T-helper 1 cell treated with Interleukin-12 subunit alpha and Interleukin-12 subunit beta and Interleukin-4 antibody, amounts not matched to agents 30 μg/mL and 1 μg/mL, for 36 hours (primary cell): ENCODE measurements around the gene GRIP2.

ENCODE experiments used
- H3K27ac Mint-ChIP-seq: one replicate; pipeline ENCODE4 v1.8.0; 2021; ENCODE audit warnings: mild to moderate bottlenecking, mixed read lengths
- H3K27me3 Mint-ChIP-seq: one replicate; pipeline ENCODE4 v1.8.0; 2021; ENCODE audit warnings: low read depth, mixed read lengths
- H3K36me3 Mint-ChIP-seq: one replicate; pipeline ENCODE4 v1.8.0; 2021; ENCODE audit warnings: low read depth, mixed read lengths
- H3K4me1 Mint-ChIP-seq: one replicate; pipeline ENCODE4 v1.8.0; 2021; ENCODE audit warnings: low read depth, mixed read lengths
- H3K4me3 Mint-ChIP-seq: one replicate; pipeline ENCODE4 v1.8.0; 2021; ENCODE audit warnings: mild to moderate bottlenecking, moderate library complexity, mixed read lengths
- H3K9me3 Mint-ChIP-seq: one replicate; pipeline ENCODE4 v1.8.0; 2021; ENCODE audit warnings: mixed read lengths

The GRIP2 gene

DNA sequence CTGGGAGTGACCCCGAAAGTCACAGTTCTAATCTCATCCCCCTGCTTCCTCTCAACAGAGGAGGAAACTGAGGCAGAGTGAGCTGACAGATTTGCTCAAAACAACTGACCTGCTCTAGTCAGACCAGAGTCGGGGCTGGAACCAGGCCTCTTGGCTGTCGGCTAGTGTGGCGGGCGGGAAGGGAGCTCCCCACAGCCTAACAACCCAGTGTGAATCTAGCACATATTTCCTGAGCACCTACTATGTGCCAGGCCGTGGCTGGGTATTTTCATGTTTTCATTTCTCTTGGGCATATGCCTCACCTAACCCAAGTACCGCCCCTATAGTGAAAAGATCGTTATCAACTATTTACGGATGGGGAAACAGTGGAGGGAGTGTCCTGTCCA lies 27.2 kb downstream of the GRIP2 start:
- Mint-ChIP-seq H3K27me3 (no peaks in the 10 kb centered on the region), H3K27ac (no peak overlapping the region), H3K9me3 (no peaks in the 10 kb centered on the region)

DNA sequence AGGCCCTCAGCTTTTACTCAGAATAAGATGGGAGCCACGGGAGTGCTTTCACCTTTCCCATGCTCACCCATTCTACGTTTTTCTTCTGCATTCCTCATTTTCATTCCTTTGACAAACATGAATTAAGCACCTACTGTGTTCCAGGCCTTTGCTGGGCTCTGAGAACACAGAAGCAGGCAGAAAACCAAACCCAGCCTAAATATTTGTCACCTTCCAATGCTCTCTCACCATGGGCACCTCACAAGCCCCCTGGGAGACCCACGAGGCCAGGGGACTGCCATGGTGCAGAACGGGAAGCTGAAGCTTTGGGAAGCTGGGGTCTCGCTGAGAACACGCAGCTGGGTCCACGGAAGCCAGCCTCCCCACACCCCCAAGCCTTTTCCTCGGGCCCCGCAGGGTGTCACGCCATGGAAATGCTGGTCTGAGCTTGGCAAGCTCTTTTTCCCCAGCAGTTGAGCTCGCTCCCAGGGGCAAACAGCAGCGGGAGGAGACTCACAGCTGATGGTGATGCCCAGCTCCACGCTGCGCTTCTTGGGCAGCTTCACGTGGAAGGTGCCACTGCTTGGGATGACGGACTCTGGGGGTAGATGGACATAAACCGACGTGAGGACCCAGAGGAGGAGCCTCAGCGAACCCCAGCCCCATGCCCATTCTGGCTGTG lies 27.7 kb downstream of the GRIP2 start:
- H3K27me3 Mint-ChIP-seq: no peaks in the 10 kb centered on the region
- no peak overlapping the region for H3K27ac Mint-ChIP-seq
- H3K4me1 Mint-ChIP-seq: no peaks in the 10 kb centered on the region
- no peak overlapping the region for H3K4me3 Mint-ChIP-seq
- no peaks in the 10 kb centered on the region for H3K36me3 Mint-ChIP-seq
- H3K9me3 Mint-ChIP-seq: no peaks in the 10 kb centered on the region

More for the DNA sequence above, 27.2 kb downstream of the GRIP2 start:
- no peaks in the 10 kb centered on the region for H3K4me1 Mint-ChIP-seq
- H3K36me3 Mint-ChIP-seq: no peaks in the 10 kb centered on the region
- H3K4me3 Mint-ChIP-seq: no peak overlapping the region

DNA sequence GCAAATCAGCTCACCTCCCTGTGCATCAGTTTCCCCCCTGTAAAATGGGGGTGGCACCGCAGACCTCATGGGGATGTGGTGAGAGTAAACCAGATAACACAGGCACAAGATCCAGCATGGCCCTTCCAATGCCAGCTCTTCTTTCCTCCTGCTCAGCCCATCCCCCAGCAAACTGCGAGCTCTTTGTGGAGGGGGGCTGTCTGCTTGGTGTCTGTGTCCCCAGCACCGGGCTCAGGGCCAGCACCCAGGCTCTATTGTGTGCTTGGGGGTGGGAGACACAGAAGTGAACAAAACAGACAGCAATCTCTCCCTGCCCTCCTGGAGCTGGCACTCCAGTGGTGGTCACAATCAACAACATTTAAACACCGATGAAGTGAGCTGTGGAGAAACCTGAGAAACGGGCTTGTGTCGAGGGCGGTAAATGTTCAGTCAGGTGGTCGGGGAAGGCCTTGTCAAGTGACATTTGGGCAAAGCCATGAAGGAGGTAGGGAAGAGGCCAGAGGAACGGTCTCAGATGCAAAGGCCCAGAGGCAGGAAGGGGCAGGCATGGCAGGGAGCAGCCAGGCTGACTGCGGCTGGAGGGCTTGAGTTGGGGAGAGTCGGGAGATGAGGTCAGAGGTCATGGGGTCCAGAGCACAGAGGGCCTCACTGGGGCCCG lies 28.4 kb downstream of the GRIP2 start:
- Mint-ChIP-seq H3K4me3 (no peak overlapping the region), H3K36me3 (no peaks in the 10 kb centered on the region)

DNA sequence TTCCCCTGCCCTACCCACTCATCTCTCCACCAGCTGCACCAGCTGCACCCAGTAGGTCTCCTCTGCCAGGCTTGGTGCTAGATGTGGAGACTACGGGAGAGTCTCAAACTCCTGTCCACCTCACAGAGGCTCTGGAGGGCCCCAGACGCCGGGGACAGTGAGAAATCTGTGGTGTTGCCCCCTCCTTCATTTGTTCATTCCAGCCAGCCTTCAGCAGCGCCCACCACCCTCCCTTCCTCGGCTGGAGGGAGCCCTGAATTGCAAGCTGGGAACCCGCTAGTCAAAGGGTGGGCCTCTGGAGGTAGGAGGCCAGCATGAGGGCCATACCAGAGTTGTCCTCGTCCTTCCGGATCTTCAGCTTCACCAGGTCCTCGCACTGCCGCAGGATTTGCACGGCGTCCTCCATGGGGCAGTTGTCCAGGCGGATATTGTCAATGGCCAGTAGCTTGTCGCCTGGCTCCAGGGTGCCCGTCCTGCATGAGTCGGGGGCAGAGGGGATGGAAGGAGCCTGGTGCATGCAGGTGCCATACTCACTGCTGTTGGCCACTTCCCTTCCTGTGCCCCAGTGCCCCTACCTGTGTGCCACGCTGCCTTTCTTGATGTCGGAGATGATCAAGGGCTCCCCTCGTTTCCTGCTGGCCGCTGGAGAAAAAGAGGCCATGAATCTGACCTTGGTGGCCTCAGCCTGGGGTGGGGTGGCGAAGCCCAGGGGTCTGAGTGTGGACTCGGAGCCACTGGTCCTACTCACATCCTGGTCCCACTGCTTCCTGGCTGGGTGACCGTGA lies 29.1 kb downstream of the GRIP2 start:
- Mint-ChIP-seq H3K4me3 (no peak overlapping the region), H3K27me3 (no peaks in the 10 kb centered on the region), H3K36me3 (no peaks in the 10 kb centered on the region), H3K27ac (no peak overlapping the region), H3K9me3 (no peaks in the 10 kb centered on the region), H3K4me1 (no peaks in the 10 kb centered on the region)

More for the DNA sequence above, 28.4 kb downstream of the GRIP2 start:
- Mint-ChIP-seq H3K27me3 (no peaks in the 10 kb centered on the region), H3K27ac (no peak overlapping the region), H3K4me1 (no peaks in the 10 kb centered on the region), H3K9me3 (no peaks in the 10 kb centered on the region)

DNA sequence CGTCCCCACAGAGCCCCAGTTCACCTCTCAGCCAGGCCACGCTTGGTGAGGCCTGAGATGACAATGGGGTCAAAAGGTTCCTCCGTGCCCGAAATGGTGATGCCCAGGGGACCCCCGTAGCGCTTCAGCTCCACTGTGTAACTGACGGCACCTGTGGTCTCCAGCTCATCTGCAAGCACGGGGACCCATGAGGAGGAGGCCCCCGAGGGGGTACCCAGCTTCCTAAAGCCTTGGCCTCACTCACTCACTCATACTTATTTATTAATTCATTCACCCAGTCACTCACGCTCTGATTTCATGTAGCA lies 30.4 kb downstream of the GRIP2 start:
- Mint-ChIP-seq H3K9me3 (no peaks in the 10 kb centered on the region), H3K36me3 (no peaks in the 10 kb centered on the region), H3K4me3 (no peak overlapping the region)

DNA sequence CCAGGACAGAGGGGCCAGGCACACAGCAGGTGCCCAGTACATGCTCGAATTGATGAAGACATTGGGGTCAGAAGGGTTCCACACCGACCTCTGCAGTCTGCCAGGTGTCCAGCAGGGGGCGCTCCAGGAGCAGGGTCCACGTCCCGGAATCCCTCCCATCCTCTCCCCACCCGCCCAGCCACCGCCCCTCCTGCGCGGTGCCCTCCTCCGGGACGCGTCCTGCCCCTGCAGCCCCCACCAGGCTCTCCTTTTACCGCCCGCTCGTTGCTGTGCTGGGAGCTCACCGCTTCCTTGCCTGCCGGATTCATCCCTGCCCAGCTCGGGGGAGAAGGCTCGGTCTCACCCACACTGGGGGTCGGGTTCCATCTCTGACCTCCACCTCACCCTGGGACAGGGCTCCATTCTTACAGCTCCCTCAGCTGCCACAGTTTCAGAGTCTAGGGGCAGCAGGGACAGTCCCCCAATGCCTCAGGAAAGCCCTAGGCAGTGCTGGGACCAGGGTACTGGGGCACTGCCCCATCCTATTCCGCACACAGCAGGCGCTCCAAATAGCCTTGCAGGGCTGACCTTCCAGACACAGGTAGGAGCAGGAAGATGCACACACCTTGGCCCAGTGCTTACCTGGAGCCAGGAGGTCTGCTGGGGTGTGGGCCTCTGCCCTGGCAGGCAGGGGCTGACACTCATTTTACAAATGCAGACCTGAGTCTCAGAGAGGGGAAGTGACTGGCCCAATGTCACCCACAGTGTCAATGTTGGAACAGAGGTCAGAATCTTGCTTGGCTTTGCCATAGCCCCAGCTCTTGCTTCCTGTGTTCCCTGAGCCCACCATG lies 31.0 kb downstream of the GRIP2 start:
- no peaks in the 10 kb centered on the region for H3K36me3 Mint-ChIP-seq
- H3K27ac Mint-ChIP-seq: no peak overlapping the region
- no peaks in the 10 kb centered on the region for H3K9me3 Mint-ChIP-seq
- no peak overlapping the region for H3K4me3 Mint-ChIP-seq
- no peaks in the 10 kb centered on the region for H3K4me1 Mint-ChIP-seq
- H3K27me3 Mint-ChIP-seq: no peaks in the 10 kb centered on the region

More for the DNA sequence above, 30.4 kb downstream of the GRIP2 start:
- Mint-ChIP-seq H3K4me1 (no peaks in the 10 kb centered on the region), H3K27ac (no peak overlapping the region), H3K27me3 (no peaks in the 10 kb centered on the region)

DNA sequence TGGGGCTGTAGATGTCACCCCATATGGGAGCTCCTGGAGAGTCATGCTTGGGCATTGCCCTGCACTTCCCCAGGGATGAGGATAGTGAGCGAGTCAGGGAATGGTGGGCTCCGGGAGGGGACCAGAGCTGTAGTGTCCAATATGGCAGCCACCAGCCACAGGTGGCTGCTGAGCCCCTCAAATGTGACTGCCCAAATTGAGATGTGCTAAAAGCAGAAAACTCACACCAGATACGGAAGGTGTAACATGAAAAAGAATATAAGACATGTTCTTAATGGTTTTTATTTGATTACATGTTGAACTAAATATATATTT lies 31.7 kb downstream of the GRIP2 start:
- Mint-ChIP-seq H3K9me3 (no peaks in the 10 kb centered on the region), H3K4me1 (no peaks in the 10 kb centered on the region), H3K27me3 (no peaks in the 10 kb centered on the region), H3K4me3 (no peak overlapping the region), H3K27ac (no peak overlapping the region), H3K36me3 (no peaks in the 10 kb centered on the region)

DNA sequence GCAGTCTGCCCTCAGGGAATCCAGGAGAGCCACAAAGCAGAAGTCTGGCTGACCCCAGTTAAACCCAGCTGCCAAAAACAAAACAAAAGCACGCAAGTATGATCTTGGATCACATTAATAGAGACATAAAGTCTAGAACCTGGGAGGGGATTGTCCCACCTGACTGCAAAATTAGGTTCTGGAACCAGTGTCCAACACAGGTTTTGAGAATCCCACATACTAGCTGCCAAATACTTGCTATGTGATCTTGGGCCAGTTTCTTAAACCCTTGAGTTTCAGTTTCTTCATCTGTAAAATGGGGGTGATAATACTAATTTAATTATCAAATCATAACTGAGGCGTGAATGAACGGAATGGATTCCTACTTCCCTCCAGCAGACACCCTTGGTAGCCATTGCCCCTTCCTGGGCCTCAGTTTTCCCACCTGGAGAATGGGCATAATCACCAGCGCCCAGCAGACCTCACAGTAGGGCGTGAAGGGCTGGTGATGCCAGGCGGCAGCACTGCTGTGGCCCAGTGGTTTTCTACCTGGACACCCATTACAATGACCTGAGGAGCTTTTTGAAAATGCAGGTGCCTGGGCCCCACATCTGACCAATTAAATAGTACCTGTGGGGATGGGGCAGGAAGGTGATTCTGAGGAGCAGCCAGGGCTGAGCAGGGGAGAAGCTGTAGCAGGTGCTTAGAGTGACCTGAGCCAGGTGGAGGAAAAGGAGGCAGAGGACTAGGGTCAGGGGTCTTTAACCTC lies 32.2 kb downstream of the GRIP2 start:
- H3K9me3 Mint-ChIP-seq: peaks cover 5% of the 10 kb centered on the region
- no peak overlapping the region for H3K4me3 Mint-ChIP-seq
- no peaks in the 10 kb centered on the region for H3K27me3 Mint-ChIP-seq
- H3K4me1 Mint-ChIP-seq: no peaks in the 10 kb centered on the region
- H3K36me3 Mint-ChIP-seq: no peaks in the 10 kb centered on the region
- no peak overlapping the region for H3K27ac Mint-ChIP-seq

DNA sequence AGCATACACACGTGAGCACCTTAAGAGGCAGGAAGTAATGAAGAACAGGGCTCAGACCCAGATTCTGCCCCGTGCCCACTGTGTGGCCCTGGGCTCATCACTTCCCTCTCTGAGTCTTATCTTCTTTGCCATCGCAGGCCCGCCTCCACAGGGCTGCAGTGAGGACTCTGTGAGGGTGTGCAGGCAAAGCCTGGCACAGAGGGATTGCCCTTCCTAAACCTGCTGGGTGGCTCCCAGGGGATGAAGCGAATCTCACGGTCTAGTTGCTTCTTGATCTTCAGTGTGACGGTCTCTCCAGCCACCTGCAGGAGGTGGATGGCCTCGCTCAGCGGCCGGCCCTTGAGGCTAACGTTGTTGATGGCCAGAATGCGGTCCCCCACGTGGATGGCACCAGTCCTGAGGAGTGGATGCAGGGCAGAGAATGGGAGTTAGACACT lies 32.8 kb downstream of the GRIP2 start:
- H3K4me3 Mint-ChIP-seq: no peak overlapping the region
- no peak overlapping the region for H3K27ac Mint-ChIP-seq
- H3K9me3 Mint-ChIP-seq: peaks cover 11% of the 10 kb centered on the region
- no peaks in the 10 kb centered on the region for H3K36me3 Mint-ChIP-seq
- no peaks in the 10 kb centered on the region for H3K4me1 Mint-ChIP-seq
- H3K27me3 Mint-ChIP-seq: no peaks in the 10 kb centered on the region

DNA sequence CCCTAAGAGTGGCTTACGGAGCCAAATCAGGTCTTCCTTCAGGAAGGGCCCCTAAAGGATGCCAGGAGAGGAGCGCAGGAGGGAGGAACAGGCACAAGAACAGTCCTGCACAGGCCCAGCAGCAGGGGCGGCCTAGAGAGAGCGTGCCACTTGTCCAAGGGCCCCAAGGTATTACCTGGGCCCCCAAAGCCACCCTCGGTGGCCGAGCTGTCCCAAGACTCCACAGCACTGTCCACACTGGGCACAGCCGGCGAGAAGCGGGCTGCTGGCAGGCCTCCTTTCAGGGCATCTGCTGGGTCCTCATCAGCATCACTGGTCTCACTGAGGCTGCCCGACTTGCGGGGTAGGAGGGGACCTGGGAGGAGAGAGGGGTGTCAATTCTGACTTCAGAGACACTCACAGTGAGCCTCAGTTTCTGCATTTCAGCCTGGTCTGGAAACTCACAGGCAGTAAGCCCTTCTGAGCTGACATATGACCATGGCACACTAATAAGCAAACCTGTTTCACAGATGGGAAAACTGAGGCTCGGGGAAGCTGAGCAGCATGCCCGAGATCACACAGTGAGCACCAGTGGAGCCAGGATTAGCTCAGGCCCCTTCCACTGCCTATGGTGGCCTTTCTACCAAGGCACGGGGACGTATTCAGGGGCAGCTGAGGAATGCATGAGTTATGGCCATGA lies 33.4 kb downstream of the GRIP2 start:
- H3K4me1 Mint-ChIP-seq: no peaks in the 10 kb centered on the region
- no peak overlapping the region for H3K4me3 Mint-ChIP-seq
- H3K36me3 Mint-ChIP-seq: no peaks in the 10 kb centered on the region
- peaks cover 15% of the 10 kb centered on the region for H3K9me3 Mint-ChIP-seq
- H3K27me3 Mint-ChIP-seq: no peaks in the 10 kb centered on the region
- H3K27ac Mint-ChIP-seq: no peak overlapping the region

DNA sequence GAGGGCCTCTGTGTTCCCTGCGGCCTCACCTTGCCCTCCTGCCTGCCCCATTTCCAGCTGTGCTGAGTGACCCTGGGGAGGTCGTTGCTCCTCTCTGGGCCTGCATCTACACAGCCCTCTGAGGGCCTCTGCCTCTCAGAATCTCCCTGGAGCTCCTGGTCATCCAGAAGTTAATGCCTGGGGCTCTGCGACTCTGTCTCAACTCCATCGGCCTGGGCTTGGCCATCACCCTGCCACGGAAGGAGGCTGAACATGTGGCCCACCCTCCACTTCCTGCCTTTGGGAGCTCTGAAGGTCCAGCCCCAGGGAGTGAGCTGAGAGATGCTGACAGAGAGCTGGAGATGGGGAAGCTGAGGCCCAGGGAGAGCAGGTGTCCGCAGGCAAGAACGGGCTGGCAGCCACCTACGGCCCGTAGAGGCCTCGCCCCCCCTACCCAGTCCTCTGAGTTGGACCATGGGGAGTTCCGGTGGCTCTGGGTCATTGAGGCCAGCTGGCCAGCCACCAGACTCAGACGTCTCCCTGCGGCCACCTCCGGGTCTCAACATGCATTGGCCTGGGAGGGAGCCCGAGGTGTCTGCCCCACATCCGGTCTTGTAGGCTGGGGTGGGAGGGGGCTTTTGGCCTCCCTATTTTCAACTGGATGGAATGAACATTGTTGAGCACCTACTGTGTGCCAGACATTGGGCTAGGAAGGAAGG lies 34.2 kb downstream of the GRIP2 start:
- Mint-ChIP-seq H3K36me3 (no peaks in the 10 kb centered on the region), H3K9me3 (peaks cover 21% of the 10 kb centered on the region), H3K4me3 (no peak overlapping the region), H3K27me3 (no peaks in the 10 kb centered on the region), H3K4me1 (no peaks in the 10 kb centered on the region), H3K27ac (no peak overlapping the region)

DNA sequence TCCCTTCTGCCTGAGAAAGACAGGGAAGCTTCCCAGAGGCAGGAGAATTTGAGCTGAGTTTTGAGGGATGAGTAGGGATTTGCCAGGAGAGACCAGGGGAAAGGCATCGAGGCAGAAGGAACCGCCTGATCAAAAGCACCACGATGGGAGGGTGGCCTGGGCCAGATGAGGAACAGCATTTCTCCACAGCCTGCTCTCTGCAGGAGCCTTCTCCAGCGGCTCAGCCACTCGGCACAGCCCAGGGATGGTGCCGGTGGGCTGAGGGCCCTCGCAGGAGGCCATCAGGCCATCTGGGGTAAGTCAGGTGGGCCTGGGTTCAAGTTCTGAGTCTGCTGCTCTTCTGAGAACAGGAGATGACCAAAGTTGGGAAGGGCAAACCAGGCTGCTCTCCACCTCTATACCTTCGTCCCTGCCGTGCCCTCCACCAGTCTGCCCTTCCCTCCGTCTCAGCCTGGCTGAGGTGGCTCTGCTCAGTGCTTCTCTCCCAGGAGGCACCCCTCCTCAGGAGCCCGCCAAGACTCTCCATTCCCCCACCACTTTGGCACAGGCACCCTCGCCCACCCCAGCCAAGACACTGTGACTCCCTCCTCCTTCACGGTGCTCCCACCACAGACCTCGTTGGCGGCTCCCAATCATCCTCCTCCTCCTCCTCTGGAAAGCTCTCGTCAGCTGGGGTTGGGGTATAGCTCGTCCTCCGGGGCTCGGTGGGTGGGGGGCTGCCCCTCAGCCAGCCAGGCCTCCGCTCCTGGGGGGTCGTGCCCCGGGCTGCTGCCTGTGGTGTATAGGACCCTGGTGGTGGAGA lies 34.9 kb downstream of the GRIP2 start:
- Mint-ChIP-seq H3K9me3 (peaks cover 25% of the 10 kb centered on the region), H3K4me3 (no peak overlapping the region), H3K36me3 (no peaks in the 10 kb centered on the region), H3K4me1 (no peaks in the 10 kb centered on the region), H3K27ac (no peak overlapping the region), H3K27me3 (peaks cover 2% of the 10 kb centered on the region)

DNA sequence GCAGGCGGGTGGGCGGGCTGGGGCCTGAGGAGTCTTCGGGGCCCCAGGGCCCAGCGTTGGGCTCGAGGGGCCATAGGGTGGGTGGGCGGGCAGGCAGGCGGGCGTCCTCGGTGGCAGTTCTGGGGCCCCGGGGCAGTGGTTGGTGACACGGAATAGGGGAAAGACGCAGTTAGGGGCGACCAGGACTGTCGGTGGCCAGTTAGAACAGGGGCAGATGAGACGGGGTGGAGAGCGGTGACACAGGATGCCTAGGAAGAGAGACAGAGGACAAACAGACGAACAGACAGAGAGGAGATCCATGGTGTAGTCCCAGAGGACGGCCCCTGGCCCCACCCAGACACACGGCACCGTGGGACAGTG lies 36.5 kb downstream of the GRIP2 start:
- H3K4me3 Mint-ChIP-seq: no peak overlapping the region
- no peaks in the 10 kb centered on the region for H3K36me3 Mint-ChIP-seq
- H3K9me3 Mint-ChIP-seq: peaks cover 25% of the 10 kb centered on the region
- H3K27ac Mint-ChIP-seq: no peak overlapping the region
- no peaks in the 10 kb centered on the region for H3K4me1 Mint-ChIP-seq
- peaks cover 6% of the 10 kb centered on the region for H3K27me3 Mint-ChIP-seq
